GM19324 (cell line): ENCODE results near the gene GALNTL6.

Experiments used
- ATAC-seq: cut with Tn5 transposase; IDR thresholded peaks from one replicate; pipeline ENCODE4 v1.9.1; 2021; ENCODE audit warnings: mild to moderate bottlenecking, moderate library complexity; ENCODE audit not compliant: unreplicated experiment, low FRiP score

Gene GALNTL6

GRCh38 chr4:171812665-171813525 is at the start of gene GALNTL6:
TSS of gene GALNTL6 (plus strand) at chr4:171813404.
- ATAC-seq, result peak; percentile 69

- ATAC-seq, result no peak
Measured at GRCh38 chr4:171765514-171765913, 47.7 kb upstream of the GALNTL6 start.

- no peak for ATAC-seq
Measured at GRCh38 chr4:171774642-171775190, 38.5 kb upstream of the GALNTL6 start.

- ATAC-seq, result no peak
Measured at GRCh38 chr4:171779301-171779700, 33.9 kb upstream of the GALNTL6 start.

- ATAC-seq, result no peak
Measured at GRCh38 chr4:171785388-171785787, 27.8 kb upstream of the GALNTL6 start.

GRCh38 chr4:171793723-171794122 is 19.5 kb upstream of the GALNTL6 start:
- ATAC-seq, result no peak

GRCh38 chr4:171794528-171794927 is 18.7 kb upstream of the GALNTL6 start:
- no peak for ATAC-seq

- no peak for ATAC-seq
Measured at GRCh38 chr4:171809854-171810253, 3.4 kb upstream of the GALNTL6 start.

- ATAC-seq, result no peak
Measured at GRCh38 chr4:171812333-171812664, 905 bp upstream of the GALNTL6 start.

- ATAC-seq, result no peak
Measured at GRCh38 chr4:171813526-171814250, 484 bp downstream of the GALNTL6 start.

- no peak for ATAC-seq
Measured at GRCh38 chr4:171814545-171814944, 1.3 kb downstream of the GALNTL6 start.

GRCh38 chr4:171817026-171817425 is 3.8 kb downstream of the GALNTL6 start:
- no peak for ATAC-seq

- no peak for ATAC-seq
Measured at GRCh38 chr4:171834640-171835039, 21.4 kb downstream of the GALNTL6 start.

GRCh38 chr4:171843456-171843855 is 30.3 kb downstream of the GALNTL6 start:
- ATAC-seq, result no peak

- peak; percentile 45 for ATAC-seq
Measured at GRCh38 chr4:171846232-171846631, 33.0 kb downstream of the GALNTL6 start.

GRCh38 chr4:171846893-171847292 is 33.7 kb downstream of the GALNTL6 start:
- ATAC-seq, result no peak

GRCh38 chr4:171847751-171848150 is 34.5 kb downstream of the GALNTL6 start:
- ATAC-seq, result no peak

- no peak for ATAC-seq
Measured at GRCh38 chr4:171849686-171850222, 36.5 kb downstream of the GALNTL6 start.

- no peak for ATAC-seq
Measured at GRCh38 chr4:171851295-171851694, 38.1 kb downstream of the GALNTL6 start.

GRCh38 chr4:171857302-171858012 is 44.3 kb downstream of the GALNTL6 start:
- no peak for ATAC-seq

GRCh38 chr4:171875291-171875690 is 62.1 kb downstream of the GALNTL6 start:
- no peak for ATAC-seq
